ENCODE data around the gene TGFB3.

The TGFB3 gene

GRCh38 chr14:75985618-75986438 is 4.0 kb upstream of the TGFB3 start, which contains the start of gene IFT43:
TSS of gene IFT43 (plus strand) at chr14:75985763. CDS start at chr14:75985787, 24 bp downstream.
- Histone ChIP-seq H3K79me2 (ENCODE audit: control insufficient read depth, low read length) (no peaks in the 10 kb centered on the region), H3K27ac (ENCODE audit: low read depth, low read length) (no peak within 1 kb of the TSS), H3K27me3 (ENCODE audit: control insufficient read depth, low read length) (peaks cover 35% of the 10 kb centered on the region), H3K9me2 (replicated peaks; ENCODE audit: control insufficient read depth, low read length) (no peaks in the 10 kb centered on the region), H3K4me1 (ENCODE audit: control insufficient read depth, low read length) (peaks cover 29% of the 10 kb centered on the region), H3K9me3 (ENCODE audit: control insufficient read depth, insufficient read depth, low read length) (no peaks in the 10 kb centered on the region), H4K20me1 (ENCODE audit: control insufficient read depth, insufficient read depth, low read depth, low read length) (no peaks in the 10 kb centered on the region), H3K36me3 (ENCODE audit: control insufficient read depth, low read length) (no peaks in the 10 kb centered on the region), H3K4me2 (ENCODE audit: low read length) (peak within 1 kb of the TSS; percentile 84), H3F3A (ENCODE audit: control insufficient read depth, insufficient read depth) (no peaks in the 10 kb centered on the region; the same call in 1 of the 2 replicates), H3K4me3 (ENCODE audit: low read length) (peak within 1 kb of the TSS; percentile 83)
- no peak for TF ChIP-seq EZH2phosphoT487 (IDR thresholded peaks at IDR 0.05; ENCODE audit: borderline replicate concordance, low read length)
- TF ChIP-seq, protein P1, sequence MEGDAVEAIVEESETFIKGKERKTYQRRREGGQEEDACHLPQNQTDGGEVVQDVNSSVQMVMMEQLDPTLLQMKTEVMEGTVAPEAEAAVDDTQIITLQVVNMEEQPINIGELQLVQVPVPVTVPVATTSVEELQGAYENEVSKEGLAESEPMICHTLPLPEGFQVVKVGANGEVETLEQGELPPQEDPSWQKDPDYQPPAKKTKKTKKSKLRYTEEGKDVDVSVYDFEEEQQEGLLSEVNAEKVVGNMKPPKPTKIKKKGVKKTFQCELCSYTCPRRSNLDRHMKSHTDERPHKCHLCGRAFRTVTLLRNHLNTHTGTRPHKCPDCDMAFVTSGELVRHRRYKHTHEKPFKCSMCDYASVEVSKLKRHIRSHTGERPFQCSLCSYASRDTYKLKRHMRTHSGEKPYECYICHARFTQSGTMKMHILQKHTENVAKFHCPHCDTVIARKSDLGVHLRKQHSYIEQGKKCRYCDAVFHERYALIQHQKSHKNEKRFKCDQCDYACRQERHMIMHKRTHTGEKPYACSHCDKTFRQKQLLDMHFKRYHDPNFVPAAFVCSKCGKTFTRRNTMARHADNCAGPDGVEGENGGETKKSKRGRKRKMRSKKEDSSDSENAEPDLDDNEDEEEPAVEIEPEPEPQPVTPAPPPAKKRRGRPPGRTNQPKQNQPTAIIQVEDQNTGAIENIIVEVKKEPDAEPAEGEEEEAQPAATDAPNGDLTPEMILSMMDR (IDR thresholded peaks at IDR 0.05; ENCODE audit: low read depth, low read length, poor library complexity, severe bottlenecking): no peak

- H3K9me2 ChIP-seq (replicated peaks; ENCODE audit: control insufficient read depth, low read length): no peaks in the 10 kb centered on the region
- no peak overlapping the region for H3K27ac ChIP-seq (ENCODE audit: low read depth, low read length)
- H3K79me2 ChIP-seq (ENCODE audit: control insufficient read depth, low read length): no peaks in the 10 kb centered on the region
- no peak overlapping the region for H3K4me2 ChIP-seq (ENCODE audit: low read length)
- no peaks in the 10 kb centered on the region for H3K9me3 ChIP-seq (ENCODE audit: control insufficient read depth, insufficient read depth, low read length)
- H4K20me1 ChIP-seq (ENCODE audit: control insufficient read depth, insufficient read depth, low read depth, low read length): no peaks in the 10 kb centered on the region
- H3K4me1 ChIP-seq (ENCODE audit: control insufficient read depth, low read length): peaks cover 29% of the 10 kb centered on the region
- H3K4me3 ChIP-seq (ENCODE audit: low read length): no peak overlapping the region
- H3K27me3 ChIP-seq (ENCODE audit: control insufficient read depth, low read length): peaks cover 36% of the 10 kb centered on the region
- no peaks in the 10 kb centered on the region; the same call in 1 of the 2 replicates for H3F3A ChIP-seq (ENCODE audit: control insufficient read depth, insufficient read depth)
- TF ChIP-seq EZH2phosphoT487 (IDR thresholded peaks at IDR 0.05; ENCODE audit: borderline replicate concordance, low read length): no peak
- TF ChIP-seq, protein P1 (IDR thresholded peaks at IDR 0.05; ENCODE audit: low read depth, low read length, poor library complexity, severe bottlenecking): no peak
- H3K36me3 ChIP-seq (ENCODE audit: control insufficient read depth, low read length): no peaks in the 10 kb centered on the region
These were observed 2.9 kb upstream of the TGFB3 start for GRCh38 chr14:75984674-75985073.

DNA sequence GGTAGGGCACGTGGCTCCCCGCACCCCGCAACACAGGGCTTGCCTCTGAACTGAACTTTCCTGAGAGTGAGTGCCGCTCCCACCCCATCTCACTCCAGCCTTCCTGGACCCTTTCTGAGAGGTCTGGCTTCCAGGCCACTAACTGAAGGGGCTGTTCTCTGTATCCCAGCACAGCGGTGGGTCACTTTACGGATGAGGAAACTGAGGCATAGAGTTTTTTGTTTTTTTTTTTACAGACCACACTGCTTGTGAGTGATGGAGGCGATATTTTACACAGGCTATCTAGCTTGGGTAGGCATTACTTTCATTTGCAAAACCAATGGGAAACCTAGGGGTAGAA is 1.2 kb upstream of the TGFB3 start:
- Histone ChIP-seq H3K79me2 (ENCODE audit: control insufficient read depth, low read length) (no peaks in the 10 kb centered on the region), H3K27ac (ENCODE audit: low read depth, low read length) (no peak overlapping the region), H3K27me3 (ENCODE audit: control insufficient read depth, low read length) (peaks cover 36% of the 10 kb centered on the region), H4K20me1 (ENCODE audit: control insufficient read depth, insufficient read depth, low read depth, low read length) (0 out of 2 replicates have a peak, but pooled peaks cover 6% of the 10 kb centered on the region), H3K4me2 (ENCODE audit: low read length) (peak overlapping the region; percentile 98), H3K4me3 (ENCODE audit: low read length) (peak overlapping the region; percentile 57), H3K9me3 (ENCODE audit: control insufficient read depth, insufficient read depth, low read length) (no peaks in the 10 kb centered on the region), H3F3A (ENCODE audit: control insufficient read depth, insufficient read depth) (peaks cover 2% of the 10 kb centered on the region; the same call in 1 of the 2 replicates), H3K36me3 (ENCODE audit: control insufficient read depth, low read length) (no peaks in the 10 kb centered on the region), H3K9me2 (replicated peaks; ENCODE audit: control insufficient read depth, low read length) (no peaks in the 10 kb centered on the region), H3K4me1 (ENCODE audit: control insufficient read depth, low read length) (peaks cover 43% of the 10 kb centered on the region)
- TF ChIP-seq, protein P1 (IDR thresholded peaks at IDR 0.05; ENCODE audit: low read depth, low read length, poor library complexity, severe bottlenecking): no peak
- TF ChIP-seq EZH2phosphoT487 (IDR thresholded peaks at IDR 0.05; ENCODE audit: borderline replicate concordance, low read length): no peak

Measured in DOHH2 (cell line).